GM21825 (cell line): ENCODE measurements around the gene HNMT.
"Not testable (repeated sequence)": the region's sequence is repeated elsewhere in the genome, so short reads cannot be mapped to it uniquely, and the experiment has no call there.

Experiments
- ATAC-seq: cut with Tn5 transposase; IDR thresholded peaks from one replicate; pipeline ENCODE4 v1.9.1; 2021; ENCODE audit warnings: mild to moderate bottlenecking, moderate library complexity; ENCODE audit not compliant: unreplicated experiment

HNMT gene

GRCh38 chr2:137973280-137973679, 9.0 kb downstream of the HNMT start:
- ATAC-seq = no peak

GRCh38 chr2:137975280-137976271, 11.3 kb downstream of the HNMT start:
- no peak for ATAC-seq

- ATAC-seq = no peak
Observed at GRCh38 chr2:137976274-137976673, 12.0 kb downstream of the HNMT start.

- no peak for ATAC-seq
Observed at GRCh38 chr2:137977790-137978189, 13.5 kb downstream of the HNMT start.

- ATAC-seq = no peak
Observed at GRCh38 chr2:137980459-137980858, 16.2 kb downstream of the HNMT start.

GRCh38 chr2:137981112-137981656, 16.9 kb downstream of the HNMT start:
- no peak for ATAC-seq

GRCh38 chr2:137983581-137983980, 19.3 kb downstream of the HNMT start:
- ATAC-seq = no peak

GRCh38 chr2:137986268-137986667, 22.0 kb downstream of the HNMT start:
- ATAC-seq = no peak

GRCh38 chr2:137987011-137987410, 22.7 kb downstream of the HNMT start:
- no peak for ATAC-seq

- ATAC-seq = no peak
Observed at GRCh38 chr2:137991078-137991477, 26.8 kb downstream of the HNMT start.

GRCh38 chr2:137992039-137992646, 27.9 kb downstream of the HNMT start:
- no peak for ATAC-seq

- not testable (repeated sequence) for ATAC-seq
Observed at GRCh38 chr2:137993715-137994476, 29.6 kb downstream of the HNMT start.

- not testable (repeated sequence) for ATAC-seq
Observed at GRCh38 chr2:137995368-137995767, 31.1 kb downstream of the HNMT start.

GRCh38 chr2:137996158-137996557, 31.9 kb downstream of the HNMT start:
- ATAC-seq = not testable (repeated sequence)

GRCh38 chr2:137997733-137998132, 33.5 kb downstream of the HNMT start:
- no peak for ATAC-seq

- ATAC-seq = no peak
Observed at GRCh38 chr2:137998503-137998902, 34.2 kb downstream of the HNMT start.

- ATAC-seq = no peak
Observed at GRCh38 chr2:137999273-137999672, 35.0 kb downstream of the HNMT start.

- no peak for ATAC-seq
Observed at GRCh38 chr2:138000009-138000408, 35.7 kb downstream of the HNMT start.

- no peak for ATAC-seq
Observed at GRCh38 chr2:138000796-138001195, 36.5 kb downstream of the HNMT start.

GRCh38 chr2:138003411-138003810, 39.1 kb downstream of the HNMT start:
- ATAC-seq = no peak

GRCh38 chr2:138007431-138007830, 43.2 kb downstream of the HNMT start:
- no peak for ATAC-seq
